GM19438 (cell line): ENCODE measurements around the gene TACR2.

Source experiments
- ATAC-seq: cut with Tn5 transposase; IDR thresholded peaks from one replicate; pipeline ENCODE4 v1.9.1; 2021; ENCODE audit warnings: low read depth; ENCODE audit not compliant: unreplicated experiment

The TACR2 gene

DNA sequence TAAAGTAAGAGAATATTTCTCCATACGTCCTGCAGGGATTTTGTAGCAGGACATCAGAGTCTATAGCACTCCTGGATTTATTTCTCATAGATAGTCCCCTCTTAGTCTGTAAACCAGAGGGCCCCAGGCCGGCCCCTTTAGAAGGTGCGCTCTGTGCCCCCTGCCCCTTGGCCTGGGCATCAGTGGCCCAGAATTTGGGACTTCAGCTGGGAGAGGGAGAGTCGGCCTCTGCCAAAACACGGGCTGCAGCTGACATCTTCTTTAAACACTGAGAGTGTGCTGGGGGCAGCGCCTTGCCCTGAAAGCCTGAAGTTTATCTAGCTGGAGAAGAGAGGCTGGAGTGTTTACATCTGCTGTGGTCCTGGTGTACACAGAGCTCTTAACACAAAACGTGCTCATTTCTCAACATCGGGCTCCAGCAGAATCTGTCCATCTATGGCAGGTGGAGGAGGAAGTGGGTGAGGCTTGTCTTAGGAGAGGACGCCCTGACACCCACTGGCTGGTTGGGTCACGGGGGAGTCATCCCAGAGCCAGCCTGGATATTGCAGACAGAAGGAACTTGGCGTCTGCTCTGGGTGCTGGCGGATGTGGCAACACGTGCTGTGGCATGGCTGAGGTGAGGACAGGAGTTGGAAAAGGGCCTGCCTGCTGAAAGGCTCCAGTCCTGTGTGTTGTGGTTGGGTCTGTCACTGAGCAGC lies 5.0 kb upstream of the TACR2 start:
- no peak for ATAC-seq

DNA sequence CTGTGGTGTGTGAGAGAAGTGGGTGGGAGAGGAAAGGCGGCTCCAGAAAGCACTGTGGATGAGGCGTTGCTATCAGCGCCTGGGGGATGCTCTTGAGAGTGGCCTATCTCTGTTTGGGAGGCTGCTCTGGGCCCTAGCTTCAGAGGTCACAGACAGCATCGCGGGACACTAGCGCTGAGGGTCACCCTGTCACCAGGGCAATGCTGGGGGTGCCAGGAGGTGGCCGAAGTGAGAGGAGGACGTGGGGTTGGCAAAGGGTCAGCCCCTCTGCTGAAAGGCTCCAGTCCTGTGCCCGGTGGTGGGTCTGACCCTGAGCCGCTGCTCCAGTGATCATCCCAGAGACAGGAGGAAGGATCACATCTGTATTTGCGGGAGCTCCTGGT lies 3.0 kb upstream of the TACR2 start:
- no peak for ATAC-seq

DNA sequence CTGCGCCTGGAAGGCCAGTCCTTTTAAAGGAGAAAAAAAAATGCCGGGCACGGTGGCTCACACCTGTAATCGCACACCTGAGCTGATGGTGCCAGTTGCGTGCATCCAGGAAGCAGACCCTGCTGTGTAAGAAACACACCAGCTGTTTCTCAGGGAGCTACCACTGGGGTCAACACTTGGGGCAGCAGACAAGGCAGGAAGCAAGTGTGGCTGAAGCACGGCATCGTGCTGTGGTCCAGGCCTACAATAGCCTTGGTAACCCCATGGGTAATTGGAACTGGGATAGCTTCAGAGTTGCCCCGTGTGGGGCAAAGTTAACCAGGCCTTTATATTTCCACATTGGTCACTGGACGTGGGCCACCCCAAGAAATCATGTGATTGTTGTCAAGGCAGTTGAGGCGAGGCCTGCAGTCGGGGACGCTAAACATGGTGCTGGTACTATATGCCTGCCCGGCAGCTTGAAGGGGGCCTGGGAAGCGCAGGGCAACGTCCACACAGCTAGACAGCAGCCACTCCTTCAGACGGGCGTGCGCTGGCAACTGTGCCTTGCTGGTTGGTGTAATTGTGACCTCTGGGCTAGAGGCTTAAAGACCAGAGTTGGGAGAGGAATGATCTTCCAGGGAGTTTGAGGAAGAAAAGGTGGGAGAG lies 2.5 kb upstream of the TACR2 start:
- ATAC-seq = no peak

GRCh38 chr10:69418052-69418752 lies 1.5 kb upstream of the TACR2 start:
- no peak for ATAC-seq

- no peak for ATAC-seq
These were observed 824 bp upstream of the TACR2 start for GRCh38 chr10:69417542-69417941.

DNA sequence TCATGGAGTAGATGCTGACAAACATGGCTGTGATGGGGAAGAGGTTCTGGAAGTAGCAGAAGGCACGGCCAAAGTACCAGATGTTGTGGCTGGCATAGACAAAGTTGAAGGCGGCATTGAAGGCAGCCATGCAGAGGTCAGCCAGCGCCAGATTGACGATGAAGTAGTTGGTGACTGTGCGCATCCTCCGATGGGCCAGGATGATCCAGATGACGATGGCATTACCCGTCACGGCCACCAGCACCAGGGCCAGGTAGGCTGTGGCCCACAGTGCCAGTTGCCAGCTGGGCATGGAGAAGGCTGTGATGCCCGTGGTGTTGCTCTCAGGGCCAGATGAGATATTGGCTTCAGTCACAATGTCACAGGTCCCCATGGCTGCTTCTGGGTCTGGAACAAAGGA lies 767 bp downstream of the TACR2 start:
- no peak for ATAC-seq

GRCh38 chr10:69415049-69415448 lies 1.7 kb downstream of the TACR2 start:
- no peak for ATAC-seq

GRCh38 chr10:69414036-69415018 lies 2.4 kb downstream of the TACR2 start:
- ATAC-seq = no peak

- no peak for ATAC-seq
These were observed 3.4 kb downstream of the TACR2 start for GRCh38 chr10:69413221-69413865.

- no peak for ATAC-seq
These were observed 4.4 kb downstream of the TACR2 start for GRCh38 chr10:69412232-69412790.

GRCh38 chr10:69411476-69411875 lies 5.2 kb downstream of the TACR2 start:
- no peak for ATAC-seq

DNA sequence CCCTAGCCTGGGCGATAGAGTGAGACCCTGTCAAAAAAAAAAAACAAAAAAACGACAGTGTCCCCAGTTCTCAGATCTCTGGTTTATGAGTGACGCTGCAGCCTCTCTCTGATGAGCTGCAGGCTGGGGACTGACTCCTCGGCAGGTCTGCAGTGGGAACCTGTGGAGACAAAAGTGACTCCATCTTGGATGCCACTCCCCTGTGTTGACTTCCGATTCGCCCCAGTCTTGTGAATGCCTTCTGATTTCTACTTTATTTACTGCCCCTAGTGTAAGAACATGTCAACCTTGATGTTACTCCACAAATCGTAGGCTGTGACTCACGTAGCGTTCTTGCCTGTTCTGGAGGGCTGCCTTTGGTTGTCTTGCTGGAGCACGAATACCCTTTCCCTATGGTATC lies 6.2 kb downstream of the TACR2 start:
- ATAC-seq = no peak

DNA sequence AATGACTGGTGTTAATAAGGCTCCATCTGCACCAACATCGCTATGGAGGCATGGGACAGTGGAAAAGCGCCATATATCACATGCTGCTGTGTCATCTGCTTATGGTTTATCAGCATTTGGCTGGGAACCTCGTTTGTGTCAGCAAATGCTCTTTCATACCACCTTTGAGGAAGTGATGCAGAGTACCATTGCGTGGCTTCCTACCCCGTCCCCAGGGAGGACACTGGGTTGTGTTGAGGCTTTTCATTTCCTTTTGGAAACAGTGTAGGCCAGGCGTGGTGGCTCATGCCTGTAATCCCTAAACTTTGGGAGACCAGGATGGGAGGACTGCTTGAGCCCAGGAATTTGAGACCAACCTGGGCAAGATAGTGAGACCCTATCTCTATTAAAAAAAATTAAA lies 6.8 kb downstream of the TACR2 start:
- no peak for ATAC-seq

DNA sequence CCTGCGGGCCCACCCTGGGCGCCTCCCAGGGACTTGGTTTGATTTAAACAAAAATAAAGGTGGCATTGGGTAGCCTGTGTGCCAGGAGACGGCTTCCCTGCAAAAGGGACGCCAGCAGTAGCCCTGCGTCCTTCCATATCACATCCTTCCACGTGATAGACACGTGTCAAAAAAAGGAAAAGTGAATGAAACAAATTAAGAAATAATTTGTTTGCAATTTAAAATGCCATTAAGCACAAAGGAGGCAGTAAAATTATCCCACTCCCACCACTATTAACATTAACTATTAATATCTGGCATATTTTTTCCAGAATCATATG lies 7.6 kb downstream of the TACR2 start:
- no peak for ATAC-seq

- ATAC-seq = peak; percentile 77
These were observed 8.2 kb downstream of the TACR2 start for GRCh38 chr10:69408318-69409175.

DNA sequence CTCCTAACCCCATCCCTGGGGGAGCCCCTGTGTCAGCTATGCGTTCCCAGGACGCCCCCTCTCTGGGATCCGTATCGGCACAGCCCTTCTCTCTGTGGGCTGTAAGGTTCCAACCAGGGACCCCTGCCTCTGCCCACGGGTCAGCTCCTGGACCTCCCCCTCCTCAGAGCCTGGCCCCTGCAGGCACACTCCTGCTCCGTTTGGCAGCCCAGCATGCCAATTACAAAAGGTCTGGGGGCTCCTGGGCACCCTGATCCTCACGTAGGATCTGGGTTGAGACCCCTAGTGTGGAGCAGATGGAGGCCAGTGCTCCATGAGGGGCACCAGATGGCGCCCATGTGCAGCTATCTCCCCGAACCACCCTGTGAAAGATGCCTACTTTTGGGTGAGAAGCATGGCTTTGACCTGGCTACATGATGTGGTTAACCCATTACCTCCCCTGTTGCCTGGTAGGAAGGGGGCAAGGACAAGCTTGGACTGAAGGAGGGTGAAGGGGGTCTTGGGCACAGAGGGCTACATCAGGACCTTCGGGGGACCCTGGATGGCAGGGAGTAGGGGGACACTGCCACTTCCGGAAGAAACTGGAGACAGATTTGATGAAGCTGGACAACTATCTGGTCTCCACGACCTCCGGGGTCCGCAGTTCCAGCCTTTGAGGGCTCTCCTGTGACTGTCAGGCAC lies 9.0 kb downstream of the TACR2 start:
- no peak for ATAC-seq

- no peak for ATAC-seq
These were observed 9.7 kb downstream of the TACR2 start for GRCh38 chr10:69406816-69407580.

DNA sequence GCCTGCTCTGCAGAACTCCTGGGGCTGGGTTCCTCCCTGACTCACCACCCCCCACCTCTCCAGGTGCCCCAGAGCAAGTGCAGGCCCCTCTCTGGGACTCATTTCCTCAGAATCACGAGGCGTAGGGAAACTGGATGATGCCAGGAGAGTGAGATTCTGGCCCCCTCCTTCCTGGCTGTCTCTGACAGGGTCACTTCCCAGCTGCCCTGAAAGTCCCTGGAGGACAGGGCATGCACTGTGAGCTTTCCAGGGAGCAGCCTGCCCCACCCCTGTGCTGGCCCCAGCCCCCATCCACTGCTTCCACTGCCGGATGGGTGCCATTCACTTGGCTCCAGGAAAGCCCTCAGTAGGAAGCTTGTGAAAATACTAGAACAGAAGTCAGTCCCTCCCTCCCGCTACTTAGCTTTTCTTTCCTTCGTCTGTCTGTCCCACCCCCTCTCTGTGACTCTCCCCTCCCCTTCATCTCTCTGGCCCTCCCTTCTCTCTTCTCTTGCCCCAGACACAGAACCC lies 10.4 kb downstream of the TACR2 start:
- no peak for ATAC-seq
